WERI-Rb-1 (cell line): ENCODE data around the gene MROH9.

Experiments used
- DNase-seq: peaks from one replicate; pipeline ENCODE4 v3.0.0-alpha.2; 2020
- H3K27ac ChIP-seq: fragments of 250-450 bp; sonication (Bioruptor Pico); 2 replicates; pipeline ENCODE4 v1.5.1; 2020; ENCODE audit warnings: mild to moderate bottlenecking, moderate library complexity
- H3K27me3 ChIP-seq: fragments of 250-450 bp; sonication (Bioruptor Pico); 2 replicates; pipeline ENCODE4 v1.5.1; 2021; ENCODE audit warnings: mild to moderate bottlenecking, low read depth, moderate library complexity; ENCODE audit not compliant: insufficient read depth, severe bottlenecking
- H3K36me3 ChIP-seq: fragments of 250-450 bp; sonication (Bioruptor Pico); 2 replicates; pipeline ENCODE4 v1.5.1; 2020; ENCODE audit warnings: mild to moderate bottlenecking, moderate library complexity
- H3K4me3 ChIP-seq: 2 replicates; pipeline ENCODE4 v1.5.1; 2011; ENCODE audit warnings: low read depth, mild to moderate bottlenecking, control low read depth, low read length
- H3K9me3 ChIP-seq: fragments of 250-450 bp; sonication (Bioruptor Pico); 2 replicates; pipeline ENCODE4 v1.5.1; 2021; ENCODE audit warnings: mild to moderate bottlenecking, moderate library complexity; ENCODE audit not compliant: severe bottlenecking
- TF ChIP-seq, protein P1 (sequence below): IDR thresholded peaks from 2 replicates; pipeline ENCODE4 v1.5.1; 2011; ENCODE audit warnings: low read depth, mild to moderate bottlenecking, control low read depth, inconsistent platforms, low read length

MROH9 gene, protein sequence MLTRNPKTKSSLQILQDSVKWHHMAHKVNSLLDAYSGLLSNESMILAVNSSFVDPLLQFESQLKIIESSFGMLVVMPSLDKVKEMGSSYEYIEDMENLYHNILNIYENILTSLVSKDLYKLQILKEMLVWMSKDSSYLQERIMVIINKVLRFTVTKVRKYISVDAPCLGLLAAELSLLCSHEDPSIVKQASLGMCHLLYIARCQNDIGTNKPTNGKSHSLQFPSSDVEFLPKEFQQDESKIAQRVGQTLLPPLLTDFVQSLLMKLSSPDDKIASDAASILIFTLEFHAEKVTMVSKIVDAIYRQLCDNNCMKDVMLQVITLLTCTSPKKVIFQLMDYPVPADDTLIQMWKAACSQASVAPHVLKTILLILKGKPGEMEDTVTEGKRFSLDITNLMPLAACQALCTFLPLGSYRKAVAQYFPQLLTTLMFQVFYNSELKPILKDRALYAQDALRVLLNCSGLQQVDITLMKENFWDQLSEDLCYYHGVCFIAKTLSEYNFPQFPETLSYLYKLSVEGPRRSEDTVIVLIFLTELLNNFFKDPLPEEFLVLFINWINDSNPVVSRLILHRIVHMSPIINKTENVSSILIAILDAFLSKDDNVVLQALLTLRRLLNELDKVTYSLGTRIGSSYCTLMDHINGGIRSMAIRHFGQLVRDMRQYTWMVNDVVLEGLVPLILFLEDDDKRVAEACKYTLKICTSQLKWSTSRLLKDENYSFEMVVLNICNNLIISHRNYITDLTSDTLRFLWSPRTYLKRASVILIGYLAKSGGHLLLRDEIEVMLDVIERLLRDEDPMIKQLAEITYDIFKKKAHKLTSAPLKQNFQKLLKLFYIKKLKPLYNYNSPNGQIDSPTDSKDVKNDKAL

DNA sequence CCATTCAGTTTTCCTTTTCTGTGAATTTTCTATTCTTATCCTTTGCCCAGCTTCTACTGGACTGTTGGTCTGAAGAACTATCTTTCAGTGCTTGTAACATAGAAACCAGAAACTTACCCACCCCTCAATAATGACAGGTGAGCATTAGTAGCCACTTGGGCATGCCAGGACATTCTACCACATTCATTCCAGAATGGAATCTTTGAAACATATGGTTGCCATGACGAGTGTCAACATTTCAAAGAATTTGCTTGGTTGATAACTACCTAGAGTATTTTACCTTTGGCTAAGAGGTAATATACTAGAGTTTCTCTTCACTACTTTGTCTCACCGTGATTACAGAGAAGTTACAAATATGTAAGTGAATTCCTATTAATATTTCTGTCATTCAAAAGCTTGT, at the start of gene MROH9:
Gene MROH9 (plus strand): TSS at position 304 of the 400 bp plus-strand sequence. CDS start 10,023 bp downstream, outside the sequence.
- Histone ChIP-seq H3K4me3 (no peak within 1 kb of the TSS), H3K36me3 (no peaks in the 10 kb centered on the region), H3K27me3 (no peaks in the 10 kb centered on the region), H3K9me3 (no peaks in the 10 kb centered on the region), H3K27ac (no peak within 1 kb of the TSS)
- TF ChIP-seq, protein P1, sequence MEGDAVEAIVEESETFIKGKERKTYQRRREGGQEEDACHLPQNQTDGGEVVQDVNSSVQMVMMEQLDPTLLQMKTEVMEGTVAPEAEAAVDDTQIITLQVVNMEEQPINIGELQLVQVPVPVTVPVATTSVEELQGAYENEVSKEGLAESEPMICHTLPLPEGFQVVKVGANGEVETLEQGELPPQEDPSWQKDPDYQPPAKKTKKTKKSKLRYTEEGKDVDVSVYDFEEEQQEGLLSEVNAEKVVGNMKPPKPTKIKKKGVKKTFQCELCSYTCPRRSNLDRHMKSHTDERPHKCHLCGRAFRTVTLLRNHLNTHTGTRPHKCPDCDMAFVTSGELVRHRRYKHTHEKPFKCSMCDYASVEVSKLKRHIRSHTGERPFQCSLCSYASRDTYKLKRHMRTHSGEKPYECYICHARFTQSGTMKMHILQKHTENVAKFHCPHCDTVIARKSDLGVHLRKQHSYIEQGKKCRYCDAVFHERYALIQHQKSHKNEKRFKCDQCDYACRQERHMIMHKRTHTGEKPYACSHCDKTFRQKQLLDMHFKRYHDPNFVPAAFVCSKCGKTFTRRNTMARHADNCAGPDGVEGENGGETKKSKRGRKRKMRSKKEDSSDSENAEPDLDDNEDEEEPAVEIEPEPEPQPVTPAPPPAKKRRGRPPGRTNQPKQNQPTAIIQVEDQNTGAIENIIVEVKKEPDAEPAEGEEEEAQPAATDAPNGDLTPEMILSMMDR = no peak
- DNase-seq = no peak

DNA sequence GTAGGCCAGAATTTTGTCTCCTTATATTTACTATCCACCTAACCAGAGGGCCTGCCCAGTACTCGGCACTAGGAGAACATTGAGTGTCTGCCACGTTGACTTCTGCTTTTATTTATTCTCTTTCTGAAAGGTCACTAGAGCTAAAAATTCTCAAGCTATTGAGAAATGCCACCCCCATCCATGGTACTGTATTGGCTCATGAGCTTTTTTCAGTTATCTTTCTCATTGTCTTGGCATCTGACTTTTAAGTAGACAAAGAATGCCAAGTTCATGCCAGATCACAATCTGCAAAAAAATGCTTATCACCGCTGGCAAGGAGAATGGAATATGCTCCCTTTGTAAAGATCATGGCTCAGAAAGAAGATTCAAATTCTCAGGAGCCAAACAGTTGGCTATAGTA, 49.8 kb upstream of the MROH9 start:
- no peak for DNase-seq
- TF ChIP-seq, protein P1 = no peak
- Histone ChIP-seq H3K36me3 (no peaks in the 10 kb centered on the region), H3K27me3 (no peaks in the 10 kb centered on the region), H3K9me3 (no peaks in the 10 kb centered on the region), H3K27ac (no peak overlapping the region), H3K4me3 (no peak overlapping the region)

- H3K27ac ChIP-seq = no peak overlapping the region
- no peak for DNase-seq
Measured at GRCh38 chr1:170886460-170886859, 48.9 kb upstream of the MROH9 start.

DNA sequence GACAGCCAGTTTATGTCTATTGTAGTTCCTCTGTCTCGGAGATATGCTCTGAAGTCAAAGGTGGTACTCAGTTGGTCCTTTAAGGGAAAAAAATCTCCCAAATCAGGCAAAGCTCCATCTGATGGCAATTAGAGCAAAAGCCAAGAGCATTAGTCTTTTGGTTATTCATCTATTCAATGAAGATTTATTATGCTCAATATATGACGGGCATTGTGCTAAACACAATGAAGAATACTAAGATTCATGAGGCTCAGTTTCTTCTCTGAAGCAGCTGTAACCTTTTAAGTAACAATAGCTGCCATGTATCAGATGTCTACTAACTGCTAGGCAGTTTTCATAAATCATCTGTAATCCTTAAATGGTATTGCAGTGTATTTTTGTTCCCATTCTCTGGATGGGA, 47.6 kb upstream of the MROH9 start:
- TF ChIP-seq, protein P1 = no peak
- Histone ChIP-seq H3K9me3 (no peaks in the 10 kb centered on the region), H3K27ac (no peak overlapping the region), H3K36me3 (no peaks in the 10 kb centered on the region), H3K4me3 (no peak overlapping the region), H3K27me3 (no peaks in the 10 kb centered on the region)
- no peak for DNase-seq

More at GRCh38 chr1:170886460-170886859, 48.9 kb upstream of the MROH9 start:
- no peak overlapping the region for H3K4me3 ChIP-seq
- H3K27me3 ChIP-seq = no peaks in the 10 kb centered on the region
- no peaks in the 10 kb centered on the region for H3K9me3 ChIP-seq
- TF ChIP-seq, protein P1 = no peak
- no peaks in the 10 kb centered on the region for H3K36me3 ChIP-seq

DNA sequence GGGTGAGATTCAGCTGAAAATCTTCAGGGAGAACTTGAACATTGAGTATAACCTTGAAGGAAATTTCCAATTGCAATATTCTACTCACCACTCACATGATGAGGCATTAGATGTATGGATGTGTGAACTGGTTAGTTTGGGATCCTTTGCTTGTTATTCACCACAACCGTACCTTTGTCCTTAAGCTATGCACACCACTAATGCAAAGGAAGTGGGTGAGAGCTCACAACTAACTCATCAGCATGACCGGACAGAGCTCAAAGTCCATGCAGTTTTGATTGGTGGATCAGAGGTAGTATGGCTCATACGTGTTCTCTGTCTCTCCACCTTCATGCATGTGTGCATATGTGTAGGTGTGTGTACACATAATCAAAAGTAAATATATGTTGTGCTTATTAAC, 43.5 kb upstream of the MROH9 start:
- Histone ChIP-seq H3K9me3 (no peaks in the 10 kb centered on the region), H3K36me3 (no peaks in the 10 kb centered on the region), H3K4me3 (no peak overlapping the region), H3K27ac (no peak overlapping the region), H3K27me3 (no peaks in the 10 kb centered on the region)
- TF ChIP-seq, protein P1 = no peak
- no peak for DNase-seq
